TTC549 (cell line): ENCODE data around the gene MYH7.

Source experiments
- FAIRE-seq: peaks from 2 replicates; lab custom pipeline; 2012; peaks lifted over from hg19 to GRCh38; lab: Jason Lieb, UNC

MYH7 gene

GRCh38 chr14:23365732-23366425 is 69.6 kb downstream of the MYH7 start:
- no peak for FAIRE-seq

GRCh38 chr14:23365036-23365731 is 70.3 kb downstream of the MYH7 start, which contains the start of gene EFS:
EFS (minus strand) TSS chr14:23365172; CDS start chr14:23365025, 147 bp downstream.
- no peak for FAIRE-seq

DNA sequence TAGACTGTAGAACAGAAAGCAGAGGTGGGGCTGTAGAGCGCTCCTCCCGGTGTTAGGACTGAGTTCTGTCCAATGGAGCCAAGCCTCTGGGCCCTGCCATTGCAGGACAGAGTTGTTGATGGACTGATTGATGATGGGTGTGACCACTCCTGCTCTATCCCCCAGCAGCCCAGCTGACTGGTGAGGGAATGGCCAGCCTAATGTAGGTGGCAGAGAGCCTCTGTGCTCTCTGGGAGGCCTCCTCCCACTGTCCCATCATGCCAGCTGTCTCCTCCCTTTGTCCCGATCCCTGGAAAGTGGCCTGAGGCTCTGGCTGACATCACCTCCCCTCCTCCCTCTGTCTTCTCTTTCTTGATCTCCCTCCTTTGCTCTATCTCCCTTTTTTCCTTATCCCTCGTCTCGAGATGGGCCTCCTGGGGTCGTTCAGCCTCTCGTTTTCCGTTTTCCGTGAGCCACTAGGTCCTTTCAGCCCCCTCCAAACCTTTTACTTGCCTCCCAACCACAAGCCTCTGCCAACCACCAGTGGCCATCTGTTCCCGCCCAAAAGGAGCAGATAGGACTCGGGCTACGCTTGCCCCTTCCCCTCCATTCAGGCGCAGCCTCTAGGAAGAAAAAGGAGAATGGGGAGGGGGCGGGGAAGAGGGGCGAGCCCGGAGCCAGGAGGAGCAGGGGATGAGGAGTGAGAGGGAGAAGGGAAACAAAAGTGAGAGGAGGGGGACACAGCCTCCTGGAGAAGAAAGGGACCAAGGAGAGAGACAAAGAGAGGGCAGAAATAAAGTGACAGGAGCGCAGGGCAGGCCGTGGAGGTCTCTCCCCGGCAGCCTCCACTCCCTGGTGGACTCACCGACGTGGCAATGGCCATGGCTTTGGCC is 71.1 kb downstream of the MYH7 start:
- no peak for FAIRE-seq
